CD4-positive, alpha-beta memory T cell (primary cell): Measurements from ENCODE around the gene CLDN24. TPM values are rescaled to one million over a fixed set of nuclear protein-coding genes. Genes with fewer than 3 reads are reported as not detected.
A peak's percentile ranks its signal among the peaks of the same experiment; 100 is the strongest.

Experiments
- CTCF ChIA-PET: fragments of 350-600 bp; sonication (Branson Sonifier 250); formaldehyde crosslinking; loops from one replicate; lab custom pipeline; 2021; ENCODE audit warnings: inconsistent platforms; ENCODE audit not compliant: partially characterized antibody; lab: Charles Lee
- POLR2A ChIA-PET: fragments of 350-600 bp; sonication (Branson Sonifier 250); formaldehyde crosslinking; loops from one replicate; lab custom pipeline; 2021; ENCODE audit not compliant: partially characterized antibody; lab: Charles Lee
- DNase-seq, 5 donors: peaks; one replicate each; pipeline versions ENCODE4 v3.0.0 to v3.0.0-alpha.2; 2020 to 2022; ENCODE audit warnings: mixed read lengths in 1 of 5
- H3K27ac ChIP-seq: one replicate; pipeline ENCODE4 v1.7.0; 2013; ENCODE audit warnings: low read depth, low read length
- H3K27me3 ChIP-seq: 2 replicates; pipeline ENCODE4 v1.7.0; 2013; ENCODE audit warnings: mild to moderate bottlenecking, low read length, moderate library complexity; ENCODE audit not compliant: insufficient read depth
- H3K36me3 ChIP-seq: 2 replicates; pipeline ENCODE4 v1.7.0; 2013; ENCODE audit warnings: mild to moderate bottlenecking, low read length, moderate library complexity; ENCODE audit not compliant: insufficient read depth
- H3K4me1 ChIP-seq: 2 replicates; pipeline ENCODE4 v1.7.0; 2013; ENCODE audit warnings: mild to moderate bottlenecking, low read length, moderate library complexity; ENCODE audit not compliant: insufficient read depth
- H3K4me3 ChIP-seq, 2 donors: one replicate each; pipeline ENCODE4 v1.7.0; 2013; ENCODE audit warnings: low read length in 2 of 2, mild to moderate bottlenecking in 1 of 2
- H3K9me3 ChIP-seq, 2 donors: one replicate each; pipeline ENCODE4 v1.7.0; 2013; ENCODE audit warnings: low read length in 2 of 2, control low read depth in 1 of 2; ENCODE audit not compliant: control insufficient read depth in 1 of 2
- H3K27ac Mint-ChIP-seq, 7 donors: one replicate each; pipeline ENCODE4 v1.8.0; 2020 to 2021; ENCODE audit warnings: mixed read lengths in 7 of 7, mild to moderate bottlenecking in 6 of 7, inconsistent platforms in 3 of 7, moderate library complexity in 3 of 7
- H3K27me3 Mint-ChIP-seq, 2 donors: one replicate each; pipeline ENCODE4 v1.8.0; 2020 to 2021; ENCODE audit warnings: mixed read lengths in 2 of 2
- H3K36me3 Mint-ChIP-seq, 2 donors: one replicate each; pipeline ENCODE4 v1.8.0; 2020 to 2021; ENCODE audit warnings: mixed read lengths in 2 of 2, inconsistent platforms in 1 of 2, mild to moderate bottlenecking in 1 of 2
- H3K4me1 Mint-ChIP-seq, 4 donors: one replicate each; pipeline ENCODE4 v1.8.0; 2020 to 2021; ENCODE audit warnings: mixed read lengths in 4 of 4, mild to moderate bottlenecking in 1 of 4
- H3K4me3 Mint-ChIP-seq, 8 donors: one replicate each; pipeline ENCODE4 v1.8.0; 2020 to 2021; ENCODE audit warnings: mixed read lengths in 8 of 8, mild to moderate bottlenecking in 7 of 8, moderate library complexity in 6 of 8, inconsistent platforms in 3 of 8
- H3K9me3 Mint-ChIP-seq, 8 donors: one replicate each; pipeline ENCODE4 v1.8.0; 2020 to 2021; ENCODE audit warnings: mixed read lengths in 8 of 8, mild to moderate bottlenecking in 5 of 8, inconsistent platforms in 3 of 8, moderate library complexity in 1 of 8
- intact Hi-C: fragments of 100-400 bp; cut with micrococcal nuclease; formaldehyde crosslinking; loops from one replicate; pipeline ENCODE4 v1.15.1; 2023
- polyA plus RNA-seq, 2 donors: library from polyadenylated mRNA; unstranded; fragments of 300-500 nt; fragmentation: Illumina TruSeq; gene quantifications; one replicate each; pipeline ENCODE4 v1.2.3, GENCODE V29; 2021
- total RNA-seq, 2 experiments: library from RNA; stranded (reverse); gene quantifications; one replicate each; pipeline ENCODE4 v1.2.3, GENCODE V29; 2021

The CLDN24 gene
- total and polyA plus RNA-seq, 4 experiments from 2014 or later = not detected

DNA sequence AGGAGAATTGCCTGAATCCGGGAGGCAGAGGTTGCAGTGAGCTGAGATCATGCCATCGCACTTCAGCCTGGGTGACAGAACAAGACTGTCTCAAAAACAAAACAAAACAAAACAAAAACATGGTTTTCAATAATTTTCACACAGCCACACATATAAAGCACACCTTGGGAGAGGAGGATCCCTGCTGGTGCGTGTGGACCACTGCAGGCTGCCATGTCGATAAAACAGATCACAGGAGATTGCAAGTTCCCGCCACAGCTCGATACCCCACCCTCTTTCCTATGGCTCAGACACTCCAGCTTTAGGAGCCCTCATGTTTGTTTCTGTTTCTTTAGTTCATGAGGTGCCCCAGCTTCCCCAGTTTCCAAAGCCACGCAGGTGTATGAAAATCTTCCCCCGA is 31.3 kb upstream of the CLDN24 start:
- intact Hi-C loops = no loop called here
- Mint-ChIP-seq H3K27me3 (peaks cover 12 to 29% of the 10 kb centered on the region in 2 donors), H3K27ac (no peak overlapping the region), H3K4me1 (peaks cover 2 to 12% (median 6%) of the 10 kb centered on the region in 4 donors), H3K9me3 (no peaks in the 10 kb centered on the region), H3K36me3 (no peaks in the 10 kb centered on the region), H3K4me3 (no peak overlapping the region)
- Histone ChIP-seq H3K27ac (no peak overlapping the region), H3K36me3 (no peaks in the 10 kb centered on the region), H3K4me1 (no peaks in the 10 kb centered on the region), H3K27me3 (no peaks in the 10 kb centered on the region), H3K4me3 (no peak overlapping the region), H3K9me3 (no peaks in the 10 kb centered on the region)
- CTCF ChIA-PET = no interaction called here
- POLR2A ChIA-PET = no interaction called here
- DNase-seq = no peak

DNA sequence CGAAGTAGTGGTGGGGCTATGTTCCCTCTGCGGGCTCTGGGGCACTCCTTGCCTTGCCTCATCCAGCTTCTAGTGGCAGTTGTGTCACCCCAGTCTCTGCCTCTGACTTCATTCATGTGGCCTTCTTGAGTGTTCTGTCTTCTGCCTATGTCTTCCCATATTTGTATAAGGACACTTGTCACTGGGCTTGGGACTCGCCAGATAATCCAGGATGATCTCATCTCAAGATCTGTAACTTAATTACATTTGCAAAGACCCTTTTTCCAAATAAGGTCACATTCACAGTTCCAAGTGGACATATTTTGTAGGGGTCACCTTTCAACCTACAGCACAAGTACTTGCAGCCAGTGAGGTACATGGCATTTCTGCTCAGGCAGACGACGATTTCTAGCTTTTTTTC is 30.3 kb upstream of the CLDN24 start:
- H3K27me3 Mint-ChIP-seq = peaks cover 11 to 33% of the 10 kb centered on the region in 2 donors
- H3K4me3 Mint-ChIP-seq = no peak overlapping the region
- Histone ChIP-seq H3K36me3 (no peaks in the 10 kb centered on the region), H3K4me1 (no peaks in the 10 kb centered on the region), H3K27me3 (no peaks in the 10 kb centered on the region), H3K9me3 (no peaks in the 10 kb centered on the region), H3K4me3 (no peak overlapping the region), H3K27ac (no peak overlapping the region)
- POLR2A ChIA-PET = no interaction called here
- intact Hi-C loops = no loop called here
- DNase-seq = no peak
- peaks cover 2 to 13% (median 6%) of the 10 kb centered on the region in 4 donors for H3K4me1 Mint-ChIP-seq
- H3K27ac Mint-ChIP-seq = no peak overlapping the region
- H3K9me3 Mint-ChIP-seq = no peaks in the 10 kb centered on the region
- no peaks in the 10 kb centered on the region for H3K36me3 Mint-ChIP-seq
- CTCF ChIA-PET = no interaction called here

- peaks cover 2 to 13% (median 6%) of the 10 kb centered on the region in 4 donors for H3K4me1 Mint-ChIP-seq
- Histone ChIP-seq H3K36me3 (no peaks in the 10 kb centered on the region), H3K4me1 (no peaks in the 10 kb centered on the region), H3K27me3 (no peaks in the 10 kb centered on the region), H3K9me3 (no peaks in the 10 kb centered on the region), H3K4me3 (no peak overlapping the region), H3K27ac (no peak overlapping the region)
- H3K36me3 Mint-ChIP-seq = no peaks in the 10 kb centered on the region
- H3K27ac Mint-ChIP-seq = no peak overlapping the region
- CTCF ChIA-PET = no interaction called here
- H3K27me3 Mint-ChIP-seq = peaks cover 13 to 27% of the 10 kb centered on the region in 2 donors
- intact Hi-C loops = no loop called here
- H3K9me3 Mint-ChIP-seq = no peaks in the 10 kb centered on the region
- H3K4me3 Mint-ChIP-seq = peak overlapping the region in 1 of 8 donors; percentile 36
- POLR2A ChIA-PET = no interaction called here
- no peak for DNase-seq
These were observed 28.3 kb upstream of the CLDN24 start for GRCh38 chr4:183350317-183351071.

GRCh38 chr4:183349673-183350072 is 27.4 kb upstream of the CLDN24 start:
- Mint-ChIP-seq H3K27me3 (peaks cover 16 to 31% of the 10 kb centered on the region in 2 donors), H3K4me3 (no peak overlapping the region), H3K4me1 (peaks cover 2 to 13% (median 6%) of the 10 kb centered on the region in 4 donors), H3K36me3 (no peaks in the 10 kb centered on the region), H3K27ac (no peak overlapping the region), H3K9me3 (no peaks in the 10 kb centered on the region)
- H3K9me3 ChIP-seq = no peaks in the 10 kb centered on the region
- no peaks in the 10 kb centered on the region for H3K27me3 ChIP-seq
- ChIA-PET POLR2A (no interaction called here), CTCF (no interaction called here)
- no peak overlapping the region for H3K4me3 ChIP-seq
- H3K36me3 ChIP-seq = no peaks in the 10 kb centered on the region
- no peaks in the 10 kb centered on the region for H3K4me1 ChIP-seq
- intact Hi-C loops = no loop called here
- DNase-seq = no peak
- no peak overlapping the region for H3K27ac ChIP-seq

DNA sequence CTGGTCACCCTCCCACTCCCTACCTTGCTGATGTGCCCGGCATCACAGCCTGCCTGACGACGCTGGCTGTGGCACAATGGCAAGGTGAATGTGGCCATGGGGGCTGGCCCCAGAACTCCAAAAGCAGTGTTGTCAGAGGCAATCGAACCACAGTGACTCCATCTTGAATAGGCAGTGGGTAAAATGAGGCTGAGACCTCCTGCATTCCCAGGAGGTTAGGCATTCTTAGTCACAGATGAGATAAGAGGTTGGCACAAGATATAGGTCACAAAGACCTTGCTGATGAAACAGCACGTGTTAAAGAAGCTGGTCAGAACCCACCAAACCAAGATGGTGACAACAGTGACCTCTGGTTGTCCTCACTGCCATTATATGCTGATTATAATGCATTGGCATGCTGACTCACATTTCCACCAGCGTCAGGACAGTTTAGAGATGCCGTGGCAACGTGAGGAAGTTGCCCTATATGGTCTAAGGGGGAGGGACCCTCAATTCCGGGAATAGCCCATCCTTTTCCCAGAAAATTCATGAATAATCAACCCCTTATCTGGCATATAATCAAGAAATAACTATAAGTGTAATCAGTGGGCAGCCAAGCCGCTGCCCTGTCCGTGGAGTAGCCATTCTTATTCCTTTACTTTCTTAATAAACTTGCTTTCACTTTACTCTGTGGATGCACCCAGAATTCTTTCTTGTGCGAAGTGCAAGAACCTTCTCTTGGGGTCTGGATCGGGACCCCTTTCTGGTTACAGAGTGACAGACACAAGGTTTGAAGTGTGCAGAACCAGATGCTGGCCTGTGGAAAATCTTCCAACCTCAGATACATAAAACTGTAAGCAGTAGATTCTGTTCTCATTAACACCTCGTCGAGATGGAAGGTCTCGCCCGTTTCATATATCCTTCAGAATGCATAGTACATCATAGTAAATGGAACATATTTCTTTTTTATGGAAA is 26.8 kb upstream of the CLDN24 start:
- no peak for DNase-seq
- Histone ChIP-seq H3K4me3 (no peak overlapping the region), H3K4me1 (no peaks in the 10 kb centered on the region), H3K9me3 (no peaks in the 10 kb centered on the region), H3K27me3 (no peaks in the 10 kb centered on the region), H3K36me3 (no peaks in the 10 kb centered on the region), H3K27ac (no peak overlapping the region)
- peak overlapping the region in 6 of 8 donors; percentile 13 to 58 (median 44) for H3K4me3 Mint-ChIP-seq
- intact Hi-C loops = no loop called here
- peaks cover 2 to 13% (median 6%) of the 10 kb centered on the region in 4 donors for H3K4me1 Mint-ChIP-seq
- CTCF ChIA-PET = no interaction called here
- peaks cover 16 to 35% of the 10 kb centered on the region in 2 donors for H3K27me3 Mint-ChIP-seq
- POLR2A ChIA-PET = no interaction called here
- no peaks in the 10 kb centered on the region for H3K9me3 Mint-ChIP-seq
- peak overlapping the region in 1 of 7 donors; percentile 66 for H3K27ac Mint-ChIP-seq
- H3K36me3 Mint-ChIP-seq = no peaks in the 10 kb centered on the region

GRCh38 chr4:183348136-183348535 is 25.9 kb upstream of the CLDN24 start:
- H3K36me3 Mint-ChIP-seq = no peaks in the 10 kb centered on the region
- Histone ChIP-seq H3K9me3 (no peaks in the 10 kb centered on the region), H3K36me3 (no peaks in the 10 kb centered on the region), H3K4me3 (no peak overlapping the region), H3K27me3 (no peaks in the 10 kb centered on the region), H3K27ac (no peak overlapping the region), H3K4me1 (no peaks in the 10 kb centered on the region)
- ChIA-PET CTCF (no interaction called here), POLR2A (no interaction called here)
- H3K27me3 Mint-ChIP-seq = peaks cover 17 to 37% of the 10 kb centered on the region in 2 donors
- no peak overlapping the region for H3K4me3 Mint-ChIP-seq
- no peaks in the 10 kb centered on the region for H3K9me3 Mint-ChIP-seq
- peaks cover 2 to 13% (median 6%) of the 10 kb centered on the region in 4 donors for H3K4me1 Mint-ChIP-seq
- no peak for DNase-seq
- intact Hi-C loops = no loop called here
- H3K27ac Mint-ChIP-seq = no peak overlapping the region

DNA sequence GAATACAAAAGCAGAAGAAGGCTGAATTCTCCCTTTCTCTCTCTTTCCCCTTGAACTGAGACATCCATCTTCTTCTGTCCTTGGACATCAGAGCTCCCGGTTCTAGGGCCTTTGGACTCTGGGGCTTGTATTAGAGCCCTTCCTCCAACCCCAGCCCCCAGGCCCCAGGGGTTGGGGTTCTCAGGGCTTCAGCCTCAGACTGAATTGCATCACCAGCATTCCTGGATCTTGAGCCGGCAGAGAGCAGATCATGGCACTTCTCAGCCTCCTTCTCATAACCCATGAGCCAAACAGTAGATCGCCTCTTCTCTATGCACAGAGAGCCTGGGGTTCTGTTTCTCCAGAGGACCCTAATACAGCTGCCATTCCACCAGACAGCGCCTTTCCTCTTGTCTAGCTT is 25.3 kb upstream of the CLDN24 start:
- DNase-seq = no peak
- Mint-ChIP-seq H3K36me3 (no peaks in the 10 kb centered on the region), H3K4me1 (peaks cover 2 to 13% (median 6%) of the 10 kb centered on the region in 4 donors), H3K9me3 (no peaks in the 10 kb centered on the region), H3K27ac (no peak overlapping the region), H3K4me3 (no peak overlapping the region), H3K27me3 (peaks cover 17 to 36% of the 10 kb centered on the region in 2 donors)
- ChIA-PET CTCF (interaction anchor here (1.1 kb wide), 1 partner anchor 23 kb away, joined by 3 read pairs; no protein-coding TSS in a partner anchor), POLR2A (no interaction called here)
- intact Hi-C loops = no loop called here
- no peaks in the 10 kb centered on the region for H3K27me3 ChIP-seq
- H3K9me3 ChIP-seq = no peaks in the 10 kb centered on the region
- no peak overlapping the region for H3K27ac ChIP-seq
- no peaks in the 10 kb centered on the region for H3K36me3 ChIP-seq
- no peak overlapping the region for H3K4me3 ChIP-seq
- no peaks in the 10 kb centered on the region for H3K4me1 ChIP-seq
